Adrenal gland (tissue), 12 donors: ENCODE measurements around the gene NOL4L. TPM values are rescaled to one million over a fixed set of nuclear protein-coding genes. Genes with fewer than 3 reads are reported as not detected.
A peak's percentile ranks its signal among the peaks of the same experiment; 100 is the strongest.

Source experiments
- DNase-seq, 7 donors: peaks; one replicate each; pipeline ENCODE4 v3.0.0-alpha.2; 2019 to 2020
- H3K27ac ChIP-seq, 5 donors: fragments of 200-600 bp; sonication (generic) in 4 of 5; 1 replicate in 3 of 5; 2 replicates in 2 of 5; pipeline versions ENCODE4 v1.5.1 to v1.8.0; 2016 to 2020; ENCODE audit warnings: mild to moderate bottlenecking in 1 of 5
- H3K27me3 ChIP-seq: fragments of 200-600 bp; 2 replicates; pipeline ENCODE4 v1.8.0; 2021
- H3K36me3 ChIP-seq, 2 donors: fragments of 200-600 bp; replicated peaks in 1 of 2; 1 replicate in 1 of 2; 2 replicates in 1 of 2; pipeline versions ENCODE4 v1.5.1 to v1.8.0; 2018 to 2022
- H3K4me1 ChIP-seq, 2 donors: fragments of 200-600 bp; replicated peaks in 1 of 2; 1 replicate in 1 of 2; 2 replicates in 1 of 2; pipeline versions ENCODE4 v1.5.1 to v1.8.0; 2018 to 2021
- H3K4me3 ChIP-seq, 4 donors: fragments of 200-600 bp; sonication (generic) in 3 of 4; one replicate each; pipeline ENCODE4 v1.5.1; 2016 to 2018
- H3K9me3 ChIP-seq, 3 donors: fragments of 200-600 bp; sonication (generic) in 1 of 3; replicated peaks in 1 of 3; 1 replicate in 2 of 3; 2 replicates in 1 of 3; pipeline versions ENCODE4 v1.5.1 to v1.8.0; 2016 to 2021
- POLR2A ChIP-seq, 2 donors: fragments of 450-650 bp; IDR thresholded peaks; one replicate each; pipeline ENCODE4 v1.6.1; 2017; ENCODE audit warnings: antibody characterized with exemption in 2 of 2, mild to moderate bottlenecking in 2 of 2, moderate library complexity in 1 of 2
- WGBS, 4 donors: extraction: QIAGEN DNeasy Blood & Tissue Kit in 2 of 4; methylation state at CpG; one replicate each; pipeline versions ENCODE4 v1.1.5 to v1.1.7; 2013 to 2017; 5-methylcytosine and 5-hydroxymethylcytosine counted together
- intact Hi-C, 2 donors: fragments of 100-400 bp; cut with DNase I; formaldehyde crosslinking; loops; one replicate each; pipeline versions ENCODE4 v1.14.1 to v1.15.0; 2022 to 2023
- polyA plus RNA-seq, 3 donors: library from polyadenylated mRNA; stranded (reverse); fragments of 200-250 nt in 2 of 3; fragments of 350-450 nt in 1 of 3; fragmentation: Illumina TruSeq in 1 of 3; extraction: RNeasy Lipid Tissue Mini Kit (QIAGEN cat#74804) in 1 of 3; gene quantifications; one replicate each; pipeline ENCODE4 v1.2.3, GENCODE V29; 2013 to 2014
- total RNA-seq, 9 donors: library from RNA; depleted of rRNA in 4 of 9; stranded (reverse); fragments of >200 nt in 4 of 9; fragments of 120-200 nt in 1 of 9; fragmentation: NEBNext Ultra II Directional in 1 of 9; extraction: Animal tissue kit (Norgen Biotek cat#: 25700) in 1 of 9; gene quantifications; one replicate each; pipeline versions ENCODE4 v1.1.0 to v1.2.4, GENCODE V29; 2013 to 2023
- TF ChIP-seq, protein P1 (sequence below), 6 experiments: fragments of 450-650 bp in 4 of 6; fragments of 200-600 bp in 2 of 6; sonication (generic) in 1 of 6; IDR thresholded peaks; 1 replicate in 5 of 6; 2 replicates in 1 of 6; pipeline versions ENCODE4 v1.5.1 to v1.8.0; 2016 to 2021; ENCODE audit warnings: antibody characterized with exemption in 6 of 6, mild to moderate bottlenecking in 2 of 6, moderate library complexity in 1 of 6
- donor health status: healthy with polysubstance abuse.
- donor health status: Bipolar disorder and iron deficiency.
- donor health status: DM: yes; HTN: yes; CAD: no.
- donor health status: DM: no; HTN: no; CAD: no.
- donor health status: DM: no; HTN: no; CAD: no.
- donor health status: DM: yes; HTN: yes; CAD: no.

The NOL4L gene
- total and polyA plus RNA-seq, 12 donors: 6.4 to 30.4 (median 15.7) TPM

GRCh38 chr20:32490942-32491763 lies 94.0 kb downstream of the NOL4L start:
- Histone ChIP-seq H3K4me3 (no peak overlapping the region), H3K9me3 (no peaks in the 10 kb centered on the region), H3K36me3 (no peaks in the 10 kb centered on the region), H3K4me1 (peaks cover 3 to 11% of the 10 kb centered on the region in 2 donors), H3K27ac (no peak overlapping the region), H3K27me3 (no peaks in the 10 kb centered on the region)
- peak in 1 of 7 donors; percentile 11 for DNase-seq
- intact Hi-C loops: no loop called here
- no peak for TF ChIP-seq POLR2A (IDR thresholded peaks at IDR 0.05)
- TF ChIP-seq, protein P1, sequence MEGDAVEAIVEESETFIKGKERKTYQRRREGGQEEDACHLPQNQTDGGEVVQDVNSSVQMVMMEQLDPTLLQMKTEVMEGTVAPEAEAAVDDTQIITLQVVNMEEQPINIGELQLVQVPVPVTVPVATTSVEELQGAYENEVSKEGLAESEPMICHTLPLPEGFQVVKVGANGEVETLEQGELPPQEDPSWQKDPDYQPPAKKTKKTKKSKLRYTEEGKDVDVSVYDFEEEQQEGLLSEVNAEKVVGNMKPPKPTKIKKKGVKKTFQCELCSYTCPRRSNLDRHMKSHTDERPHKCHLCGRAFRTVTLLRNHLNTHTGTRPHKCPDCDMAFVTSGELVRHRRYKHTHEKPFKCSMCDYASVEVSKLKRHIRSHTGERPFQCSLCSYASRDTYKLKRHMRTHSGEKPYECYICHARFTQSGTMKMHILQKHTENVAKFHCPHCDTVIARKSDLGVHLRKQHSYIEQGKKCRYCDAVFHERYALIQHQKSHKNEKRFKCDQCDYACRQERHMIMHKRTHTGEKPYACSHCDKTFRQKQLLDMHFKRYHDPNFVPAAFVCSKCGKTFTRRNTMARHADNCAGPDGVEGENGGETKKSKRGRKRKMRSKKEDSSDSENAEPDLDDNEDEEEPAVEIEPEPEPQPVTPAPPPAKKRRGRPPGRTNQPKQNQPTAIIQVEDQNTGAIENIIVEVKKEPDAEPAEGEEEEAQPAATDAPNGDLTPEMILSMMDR (IDR thresholded peaks at IDR 0.05): no peak
- 89 to 92% (median 90%) methylated on average over 14 of the region's 14 CpGs for WGBS, 4 donors

- 96 to 98% (median 97%) methylated on average over 7 of the region's 7 CpGs for WGBS, 4 donors
- no peaks in the 10 kb centered on the region for H3K9me3 ChIP-seq
- H3K36me3 ChIP-seq: no peaks in the 10 kb centered on the region
- no peak overlapping the region for H3K4me3 ChIP-seq
- TF ChIP-seq, protein P1 (IDR thresholded peaks at IDR 0.05): no peak
- no peak for TF ChIP-seq POLR2A (IDR thresholded peaks at IDR 0.05)
- H3K4me1 ChIP-seq: peaks cover 3 to 20% of the 10 kb centered on the region in 2 donors
- intact Hi-C loops: loop anchor here in 1 of 2 donors (10.0 kb wide), 1 partner anchor 153 kb away; no protein-coding TSS in a partner anchor
- no peak overlapping the region for H3K27ac ChIP-seq
- H3K27me3 ChIP-seq: no peaks in the 10 kb centered on the region
- peak in 2 of 7 donors; percentile 4 to 35 for DNase-seq
Observed at GRCh38 chr20:32488066-32488838, 96.9 kb downstream of the NOL4L start.

GRCh38 chr20:32487381-32487780 lies 97.8 kb downstream of the NOL4L start:
- DNase-seq: peak in 2 of 7 donors; percentile 7
- intact Hi-C loops: loop anchor here in 1 of 2 donors (10.0 kb wide), 1 partner anchor 153 kb away; no protein-coding TSS in a partner anchor
- 76 to 82% (median 82%) methylated on average over 3 of the region's 3 CpGs for WGBS, 4 donors
- Histone ChIP-seq H3K9me3 (no peaks in the 10 kb centered on the region), H3K27ac (no peak overlapping the region), H3K27me3 (no peaks in the 10 kb centered on the region), H3K4me1 (peaks cover 7 to 21% of the 10 kb centered on the region in 2 donors), H3K36me3 (no peaks in the 10 kb centered on the region), H3K4me3 (no peak overlapping the region)
- TF ChIP-seq, protein P1 (IDR thresholded peaks at IDR 0.05): no peak
- TF ChIP-seq POLR2A (IDR thresholded peaks at IDR 0.05): no peak
